ENCODE measurements around the gene ELAC2.

Gene ELAC2

GRCh38 chr17:13035420-13035819, 17.6 kb upstream of the ELAC2 start:
- H3K27me3 ChIP-seq (replicated peaks; ENCODE audit: control insufficient read depth, insufficient read depth, low read length): no peaks in the 10 kb centered on the region; the same call in 1 of the 2 replicates
- TF ChIP-seq CTCF (IDR thresholded peaks at IDR 0.05; ENCODE audit: insufficient read depth, low read length, poor library complexity, severe bottlenecking): no peak
- DNase-seq (ENCODE audit: extremely low read depth, insufficient read length): no peak
- H3K4me3 ChIP-seq (replicated peaks; ENCODE audit: low read depth, low read length): no peak overlapping the region
- H3K36me3 ChIP-seq (ENCODE audit: control insufficient read depth, insufficient read depth, low read length): no peaks in the 10 kb centered on the region

GRCh38 chr17:13031718-13032350, 14.0 kb upstream of the ELAC2 start:
- no peak for DNase-seq (ENCODE audit: extremely low read depth, insufficient read length)
- Histone ChIP-seq H3K36me3 (ENCODE audit: control insufficient read depth, insufficient read depth, low read length) (no peaks in the 10 kb centered on the region), H3K4me3 (replicated peaks; ENCODE audit: low read depth, low read length) (no peak overlapping the region), H3K27me3 (replicated peaks; ENCODE audit: control insufficient read depth, insufficient read depth, low read length) (no peaks in the 10 kb centered on the region)
- TF ChIP-seq CTCF (IDR thresholded peaks at IDR 0.05; ENCODE audit: insufficient read depth, low read length, poor library complexity, severe bottlenecking): peak; percentile 92

- H3K27me3 ChIP-seq (replicated peaks; ENCODE audit: control insufficient read depth, insufficient read depth, low read length): no peaks in the 10 kb centered on the region
- no peak for DNase-seq (ENCODE audit: extremely low read depth, insufficient read length)
- peak; percentile 71 for TF ChIP-seq CTCF (IDR thresholded peaks at IDR 0.05; ENCODE audit: insufficient read depth, low read length, poor library complexity, severe bottlenecking)
- H3K4me3 ChIP-seq (replicated peaks; ENCODE audit: low read depth, low read length): no peak overlapping the region
- H3K36me3 ChIP-seq (ENCODE audit: control insufficient read depth, insufficient read depth, low read length): no peaks in the 10 kb centered on the region
Observed at GRCh38 chr17:13030459-13031300, 12.9 kb upstream of the ELAC2 start.

- no peak for DNase-seq (ENCODE audit: extremely low read depth, insufficient read length)
- TF ChIP-seq CTCF (IDR thresholded peaks at IDR 0.05; ENCODE audit: insufficient read depth, low read length, poor library complexity, severe bottlenecking): no peak
- no peaks in the 10 kb centered on the region for H3K36me3 ChIP-seq (ENCODE audit: control insufficient read depth, insufficient read depth, low read length)
- no peaks in the 10 kb centered on the region for H3K27me3 ChIP-seq (replicated peaks; ENCODE audit: control insufficient read depth, insufficient read depth, low read length)
- H3K4me3 ChIP-seq (replicated peaks; ENCODE audit: low read depth, low read length): no peak overlapping the region
Observed at GRCh38 chr17:13030056-13030455, 12.2 kb upstream of the ELAC2 start.

- Histone ChIP-seq H3K36me3 (ENCODE audit: control insufficient read depth, insufficient read depth, low read length) (no peaks in the 10 kb centered on the region), H3K27me3 (replicated peaks; ENCODE audit: control insufficient read depth, insufficient read depth, low read length) (no peaks in the 10 kb centered on the region), H3K4me3 (replicated peaks; ENCODE audit: low read depth, low read length) (no peak overlapping the region)
- TF ChIP-seq CTCF (IDR thresholded peaks at IDR 0.05; ENCODE audit: insufficient read depth, low read length, poor library complexity, severe bottlenecking): no peak
- no peak for DNase-seq (ENCODE audit: extremely low read depth, insufficient read length)
Observed at GRCh38 chr17:13029340-13029739, 11.5 kb upstream of the ELAC2 start.
